Glomerular visceral epithelial cell (primary cell): ENCODE measurements around the gene HOXA13.

Experiments
- DNase-seq: peaks from one replicate; pipeline ENCODE4 v3.0.0-alpha.2; 2016; ENCODE audit errors: extremely low spot score

Gene HOXA13

GRCh38 chr7:27192546-27193334, 7.2 kb downstream of the HOXA13 start:
- DNase-seq = no peak

DNA sequence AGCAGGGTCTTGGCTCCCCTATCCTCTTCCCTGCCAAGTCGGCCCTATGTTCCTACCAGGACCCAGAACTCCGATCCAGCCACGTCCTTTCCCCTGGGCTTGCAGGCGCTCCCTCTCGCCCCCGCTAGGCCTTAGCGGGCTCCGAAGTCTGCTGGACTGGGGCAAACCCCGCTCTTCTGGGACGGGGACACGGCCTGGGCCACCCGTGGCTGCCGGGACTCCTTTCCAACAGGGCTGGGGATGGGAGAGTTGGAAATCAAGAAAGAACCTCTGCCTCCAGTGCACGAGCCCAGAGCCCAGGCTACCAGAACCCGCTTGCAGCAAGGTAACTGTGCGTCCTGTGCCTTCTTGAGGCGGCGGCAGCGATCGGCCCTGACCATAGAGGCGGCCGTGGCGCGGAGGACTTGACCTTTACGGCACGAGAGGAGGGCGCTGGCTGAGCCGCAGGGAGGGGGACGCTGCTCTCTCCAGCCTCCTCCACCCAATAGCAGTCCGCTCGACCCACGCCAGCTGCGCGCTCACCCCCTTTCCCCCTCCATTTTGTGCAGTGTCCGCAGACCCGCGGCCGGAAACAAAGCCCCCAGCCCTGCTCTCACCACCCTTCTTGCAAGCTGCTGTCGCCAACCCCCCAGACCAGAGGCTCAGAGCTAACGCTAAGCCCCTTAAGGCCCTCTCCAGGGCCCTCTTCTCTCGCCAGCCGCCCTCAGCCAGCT, 7.9 kb downstream of the HOXA13 start:
- no peak for DNase-seq

- no peak for DNase-seq
These were observed 8.6 kb downstream of the HOXA13 start for GRCh38 chr7:27191161-27191731.

DNA sequence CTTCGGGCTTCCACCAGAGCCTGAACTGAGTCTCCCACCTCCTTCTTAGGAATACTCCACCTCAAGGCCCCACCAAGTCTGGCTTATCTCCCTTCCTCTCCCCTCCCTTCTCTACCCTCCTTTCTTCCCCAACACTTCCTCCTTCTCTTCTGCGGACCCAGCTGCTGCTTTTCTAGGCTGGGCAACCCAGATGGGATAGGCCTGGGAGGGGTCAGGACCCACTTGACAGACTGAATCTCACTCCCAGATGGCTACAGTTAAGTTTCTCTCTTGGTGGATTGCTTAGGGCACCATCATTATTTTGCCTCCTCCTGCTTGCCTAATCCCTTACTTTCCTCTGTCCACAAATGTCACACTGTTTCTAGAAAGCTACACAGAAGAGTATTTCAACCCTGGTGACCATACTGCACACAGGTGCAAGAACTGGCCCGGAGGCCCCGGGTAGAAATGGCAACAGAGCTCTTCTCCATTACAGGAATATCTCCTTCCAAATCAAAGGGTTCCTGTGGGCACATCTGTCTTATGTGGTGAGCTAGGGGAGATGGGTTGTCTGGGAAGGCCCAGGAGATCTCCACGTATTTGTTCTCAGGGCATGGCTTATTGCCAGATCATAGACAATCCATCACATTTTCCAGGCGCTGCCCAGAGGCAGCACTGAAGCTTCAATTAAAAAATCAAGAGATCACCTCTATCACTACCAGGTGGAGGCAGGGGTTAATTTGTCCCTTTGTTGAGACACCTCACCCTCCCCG, 9.7 kb downstream of the HOXA13 start:
- no peak for DNase-seq

GRCh38 chr7:27189295-27189996, 10.4 kb downstream of the HOXA13 start:
- DNase-seq = no peak

DNA sequence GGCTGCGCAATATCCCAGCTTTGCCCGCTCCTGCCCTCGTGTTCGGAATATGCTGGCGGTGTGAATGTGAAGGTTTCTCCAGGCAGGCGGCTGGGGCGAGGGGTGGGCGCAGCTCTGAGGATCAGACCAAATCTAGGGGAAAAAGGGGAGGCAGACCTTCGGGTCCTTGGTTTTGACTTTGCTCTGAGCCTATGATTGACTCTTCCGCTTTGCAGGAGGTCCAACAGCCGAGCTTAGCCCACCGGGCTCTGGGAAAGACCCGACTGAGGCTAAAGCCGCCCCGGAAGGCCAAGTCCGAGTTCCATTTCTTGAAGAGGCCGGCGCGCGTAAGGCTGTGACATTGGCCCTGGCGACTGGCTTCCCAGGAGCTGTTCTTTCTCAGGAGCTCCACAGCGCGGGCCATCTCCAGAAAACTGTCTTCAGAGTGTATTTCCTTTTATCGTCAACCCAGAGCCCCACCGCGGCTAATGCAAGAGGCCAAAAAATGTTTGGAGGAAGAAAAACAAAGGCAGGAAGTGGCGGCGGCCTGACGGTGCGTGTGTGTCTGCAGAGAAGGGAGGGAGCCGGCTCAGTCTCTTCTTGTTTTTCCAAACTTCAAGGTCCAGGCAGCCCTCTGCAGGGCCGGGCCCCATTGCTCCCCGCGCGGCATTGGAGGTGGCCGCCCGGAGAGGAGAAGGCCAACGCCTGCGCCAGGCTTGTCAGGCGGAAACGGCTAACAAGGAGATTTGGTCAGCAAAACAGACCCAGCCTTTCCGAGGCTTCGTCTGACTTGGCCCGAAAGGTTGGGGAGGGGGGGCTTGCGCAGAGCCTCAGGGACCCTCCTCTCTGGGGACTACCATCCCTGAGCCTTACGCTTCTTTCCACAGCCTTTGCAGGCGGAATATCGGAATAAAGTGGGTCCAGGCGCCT, 11.3 kb downstream of the HOXA13 start:
- no peak for DNase-seq

- DNase-seq = no peak
These were observed 12.2 kb downstream of the HOXA13 start for GRCh38 chr7:27187475-27188385.

GRCh38 chr7:27186668-27187474, 13.0 kb downstream of the HOXA13 start:
- no peak for DNase-seq

DNA sequence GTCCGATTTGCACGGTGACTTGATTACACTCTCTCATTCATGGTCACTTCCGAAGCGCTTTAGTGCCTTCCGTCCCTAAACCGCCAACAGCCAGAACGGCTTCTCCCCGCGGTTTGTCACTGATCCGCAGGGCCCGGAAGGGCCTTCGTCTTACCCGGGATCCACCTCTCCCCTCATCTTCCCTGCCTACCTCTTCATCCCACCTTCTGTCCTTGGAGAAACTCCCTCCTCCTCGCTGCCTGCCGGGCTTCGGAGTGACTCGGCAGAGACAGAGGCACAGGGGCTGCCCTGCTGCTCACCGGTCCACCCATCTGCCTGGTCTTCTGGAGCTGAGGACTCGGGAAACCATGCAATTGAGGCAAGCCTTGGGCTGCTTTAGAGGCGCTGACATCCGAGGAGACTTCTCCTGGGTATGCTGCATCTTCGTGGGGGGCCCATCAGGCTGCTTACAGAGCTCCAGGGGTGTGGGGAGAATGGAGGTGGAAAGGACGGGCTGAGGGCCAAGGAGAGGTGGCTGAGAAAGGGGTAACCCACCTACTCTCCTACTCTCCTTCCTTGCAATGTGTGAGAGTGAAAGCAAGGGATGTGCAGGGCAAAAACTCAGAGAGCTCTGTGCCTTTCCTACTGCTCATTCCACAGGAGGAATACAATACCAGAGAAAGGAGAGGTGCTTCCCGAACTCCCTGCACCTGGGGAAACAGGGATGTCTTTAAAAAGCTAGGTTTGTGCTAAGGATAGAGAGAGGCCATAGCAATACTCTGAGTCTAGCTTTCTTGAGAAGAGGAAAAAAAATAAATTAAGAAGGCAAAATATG, 13.8 kb downstream of the HOXA13 start:
- no peak for DNase-seq

GRCh38 chr7:27185013-27185853, 14.7 kb downstream of the HOXA13 start, which contains the start of gene HOXA11:
Gene HOXA11, minus strand, starts transcription at chr7:27185232. Its CDS starts 88 bp downstream, at chr7:27185144.
- peak; percentile 65 for DNase-seq

DNA sequence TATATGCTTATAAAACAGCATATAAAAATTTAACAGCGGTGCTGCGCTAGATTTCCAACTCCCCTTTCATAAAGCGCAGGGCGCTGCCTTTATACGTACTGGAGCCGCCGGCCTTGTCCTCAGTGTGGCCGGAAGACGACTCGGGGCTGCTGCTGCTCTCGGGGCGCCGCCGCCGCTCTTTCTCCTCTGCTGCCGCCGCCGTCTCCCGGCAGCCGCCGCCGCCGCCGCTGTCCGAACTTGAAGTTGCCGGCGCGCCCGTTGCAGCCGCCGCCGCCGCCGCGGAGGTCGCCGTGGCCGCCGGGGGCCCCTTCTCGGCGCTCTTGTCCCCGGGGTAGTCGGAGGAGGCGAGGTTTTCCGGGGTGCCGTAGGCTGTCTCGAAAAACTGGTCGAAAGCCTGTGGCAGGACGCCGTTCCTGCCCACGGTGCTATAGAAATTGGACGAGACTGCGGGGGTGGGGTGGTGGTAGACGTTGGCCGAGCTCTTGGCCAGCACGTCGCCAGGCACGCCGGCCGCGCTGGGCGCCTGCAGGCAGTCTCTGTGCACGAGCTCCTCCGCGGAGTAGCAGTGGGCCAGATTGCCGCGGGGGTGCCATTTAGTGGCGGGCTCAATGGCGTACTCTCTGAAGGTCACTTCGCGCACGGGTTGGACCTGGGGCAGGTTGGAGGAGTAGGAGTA, 15.4 kb downstream of the HOXA13 start:
- DNase-seq = peak; percentile 52

GRCh38 chr7:27183682-27184336, 16.1 kb downstream of the HOXA13 start:
- no peak for DNase-seq

- no peak for DNase-seq
These were observed 16.8 kb downstream of the HOXA13 start for GRCh38 chr7:27182861-27183681.

GRCh38 chr7:27182285-27182841, 17.5 kb downstream of the HOXA13 start:
- no peak for DNase-seq
